GM12878 (cell line): ENCODE data around the gene IL12B. TPM values are rescaled to one million over a fixed set of nuclear protein-coding genes. Genes with fewer than 3 reads are reported as not detected.
"Not testable (repeated sequence)": the region's sequence is repeated elsewhere in the genome, so short reads cannot be mapped to it uniquely, and the experiment has no call there.

ENCODE experiments used
- ATAC-seq: fragments of 200-7000 bp; cut with Tn5 transposase; 3 replicates; pipeline ENCODE4 v1.9.1; 2020; ENCODE audit warnings: mild to moderate bottlenecking, moderate library complexity
- BruUV-seq: library from RNA; stranded (reverse); fragments of 400-500 nt; replicated peaks from 2 replicates; lab custom pipeline; 2021; lab: Mats Ljungman, UMichigan
- CTCF ChIA-PET: fragments of 300-600 bp; sonication (Branson Sonifier 250); formaldehyde crosslinking; extraction: SDS; loops from one replicate; lab custom pipeline; 2021; ENCODE audit warnings: inconsistent platforms; lab: Yijun Ruan, JAX
- POLR2A ChIA-PET: fragments of 350-600 bp; formaldehyde crosslinking; extraction: SDS; loops from one replicate; lab custom pipeline; 2021; ENCODE audit warnings: inconsistent platforms; lab: Charles Lee
- RAD21 ChIA-PET: fragments of 300-600 bp; sonication (Branson Sonifier 250); formaldehyde crosslinking; loops from one replicate; lab custom pipeline; 2023; ENCODE audit warnings: antibody characterized with exemption; ENCODE audit not compliant: unreplicated experiment; lab: Charles Lee
- SMC1A ChIA-PET: fragments of 300-600 bp; sonication (Branson Sonifier 250); formaldehyde crosslinking; loops from one replicate; lab custom pipeline; 2023; ENCODE audit not compliant: unreplicated experiment, uncharacterized antibody; lab: Charles Lee
- DNase-seq: peaks from one replicate; pipeline ENCODE4 v3.0.0-alpha.2; 2011; ENCODE audit warnings: low read depth, low spot score
- FAIRE-seq: peaks from 3 replicates; lab custom pipeline; 2011; peaks lifted over from hg19 to GRCh38; lab: Jason Lieb, UNC
- H2AFZ ChIP-seq: 2 replicates; pipeline ENCODE4 v1.6.0; 2011; ENCODE audit warnings: low read depth, low read length, control low read depth; ENCODE audit not compliant: control insufficient read depth
- H3K27ac ChIP-seq: 2 replicates; pipeline ENCODE4 v1.5.1; 2011; ENCODE audit warnings: control low read depth; ENCODE audit not compliant: control insufficient read depth, insufficient read depth
- H3K27me3 ChIP-seq, 2 experiments: replicated peaks in 1 of 2; 2 replicates each; pipeline versions ENCODE4 v1.6.0 to v1.6.1; 2011; ENCODE audit warnings: low read length in 1 of 2; ENCODE audit not compliant: control insufficient read depth in 2 of 2, insufficient read depth in 2 of 2
- H3K36me3 ChIP-seq, 2 experiments: 2 replicates each; pipeline ENCODE4 v1.5.1; 2011; ENCODE audit warnings: low read length in 1 of 2; ENCODE audit not compliant: control insufficient read depth in 2 of 2, insufficient read depth in 2 of 2
- H3K4me1 ChIP-seq: 2 replicates; pipeline ENCODE4 v1.6.1; 2011; ENCODE audit warnings: mild to moderate bottlenecking, low read length, moderate library complexity, mixed read lengths; ENCODE audit not compliant: control insufficient read depth, insufficient read depth
- H3K4me2 ChIP-seq: 2 replicates; pipeline ENCODE4 v1.6.0; 2011; ENCODE audit warnings: control low read depth; ENCODE audit not compliant: control insufficient read depth, insufficient read depth
- H3K4me3 ChIP-seq: fragments of 200-600 bp; sonication (generic); 2 replicates; pipeline ENCODE4 v1.5.1; 2016
- H3K79me2 ChIP-seq: 2 replicates; pipeline ENCODE4 v1.6.0; 2011; ENCODE audit warnings: low read length; ENCODE audit not compliant: control insufficient read depth, insufficient read depth
- H3K9ac ChIP-seq: 2 replicates; pipeline ENCODE4 v1.8.0; 2011; ENCODE audit warnings: low read length, control low read depth, mixed read lengths; ENCODE audit not compliant: control insufficient read depth, insufficient read depth
- H3K9me3 ChIP-seq: replicated peaks from 3 replicates; pipeline ENCODE4 v1.5.1; 2011; ENCODE audit warnings: mild to moderate bottlenecking, low read length; ENCODE audit not compliant: control insufficient read depth, insufficient read depth
- H4K20me1 ChIP-seq: 2 replicates; pipeline ENCODE4 v1.6.0; 2011; ENCODE audit not compliant: control insufficient read depth, insufficient read depth
- WGBS: methylation state at CpG from one replicate; pipeline ENCODE4 v1.1.6; 2016; ENCODE audit warnings: low lambda C conversion rate; ENCODE audit not compliant: insufficient replicate concordance, insufficient coverage; ENCODE audit errors: missing lambda C conversion rate; 5-methylcytosine and 5-hydroxymethylcytosine counted together
- in situ Hi-C: fragments of 300-500 bp; cut with MboI; formaldehyde crosslinking; loops from 9 replicates; pipeline ENCODE4 v1.14.3; 2018; ENCODE audit warnings: mixed read lengths
- intact Hi-C: fragments of 100-400 bp; cut with micrococcal nuclease; formaldehyde crosslinking; loops from one replicate; pipeline ENCODE4 v1.14.2; 2022; ENCODE audit not compliant: unreplicated experiment
- polyA plus RNA-seq, 11 experiments: library from polyadenylated mRNA; depleted of rRNA in 4 of 11; unstranded in 6 of 11; stranded (reverse) in 5 of 11; fragments of >200 nt; fragmentation: Nextera tagmentation in 4 of 11; fragmentation: Illumina TruSeq in 1 of 11; extraction: Ambion mirVana in 4 of 11; extraction: Trizol in 1 of 11; gene quantifications; 1 replicate in 1 of 11; 2 replicates in 10 of 11; pipeline versions ENCODE4 v1.2.1 to v1.2.3, GENCODE V29; 2011 to 2016; ENCODE audit warnings: inconsistent platforms in 2 of 11, missing spikeins in 2 of 11, low read depth in 1 of 11
- total RNA-seq, 4 experiments: library from RNA; depleted of rRNA in 3 of 4; stranded (reverse); fragments of >200 nt in 3 of 4; fragmentation: Illumina TruSeq in 1 of 4; extraction: Trizol in 1 of 4; gene quantifications; 2 replicates each; pipeline versions ENCODE4 v1.2.1 to v1.2.3, GENCODE V29; 2013 to 2021

The IL12B gene
- total and polyA plus RNA-seq, 10 of the 15 experiments (the other 5 are each of a cell fraction or from before 2014, with no cell fraction given) = 0.15 to 0.72 (median 0.45) TPM

- FAIRE-seq, BruUV-seq, H3K79me2 ChIP-seq, H3K27ac ChIP-seq, H3K4me3 ChIP-seq, ATAC-seq, RAD21 ChIA-PET, H3K36me3 ChIP-seq, H3K4me1 ChIP-seq, intact Hi-C loops, H4K20me1 ChIP-seq, H2AFZ ChIP-seq, H3K27me3 ChIP-seq, DNase-seq, H3K9me3 ChIP-seq, in situ Hi-C loops, H3K9ac ChIP-seq, H3K4me2 ChIP-seq: not testable (repeated sequence)
- SMC1A ChIA-PET = interaction anchor here (1.2 kb wide), 1 partner anchor 10 kb away, joined by 3 read pairs; no protein-coding TSS in a partner anchor
- CTCF ChIA-PET = interaction anchor here (1.0 kb wide), 1 partner anchor 18 kb away, joined by 5 read pairs; no protein-coding TSS in a partner anchor
- POLR2A ChIA-PET = interaction anchor here (1.3 kb wide), 1 partner anchor 58 kb away, joined by 3 read pairs; no protein-coding TSS in a partner anchor
These were observed 20.4 kb upstream of the IL12B start for GRCh38 chr5:159350644-159351043.

GRCh38 chr5:159350216-159350615 is 19.9 kb upstream of the IL12B start:
- H3K27ac ChIP-seq, BruUV-seq, H2AFZ ChIP-seq, H4K20me1 ChIP-seq, intact Hi-C loops, H3K4me2 ChIP-seq, H3K36me3 ChIP-seq, H3K9me3 ChIP-seq, H3K9ac ChIP-seq, H3K79me2 ChIP-seq, in situ Hi-C loops, H3K4me1 ChIP-seq, RAD21 ChIA-PET, DNase-seq, H3K27me3 ChIP-seq, H3K4me3 ChIP-seq, FAIRE-seq: not testable (repeated sequence)
- CTCF ChIA-PET = interaction anchor here (1.0 kb wide), 1 partner anchor 18 kb away, joined by 5 read pairs; no protein-coding TSS in a partner anchor
- WGBS = 0% methylated on average over 2 of the region's 2 CpGs
- peak; percentile 29; the same call in 2 of the 3 replicates for ATAC-seq
- SMC1A ChIA-PET = interaction anchor here (0.8 kb wide), 1 partner anchor 52 kb away, joined by 4 read pairs; no protein-coding TSS in a partner anchor
- POLR2A ChIA-PET = interaction anchor here (1.3 kb wide), 1 partner anchor 59 kb away, joined by 3 read pairs; no protein-coding TSS in a partner anchor
